Activated CD8-positive, alpha-beta memory T cell treated with anti-CD3 and anti-CD28 coated beads, Interleukin-2, amount 50 U/mL, for 1 hour (primary cell): ENCODE measurements around the gene CDV3.

Experiments used
- DNase-seq: peaks from one replicate; pipeline ENCODE4 v3.0.0-alpha.2; 2020; ENCODE audit errors: extremely low read depth

CDV3 gene

DNA sequence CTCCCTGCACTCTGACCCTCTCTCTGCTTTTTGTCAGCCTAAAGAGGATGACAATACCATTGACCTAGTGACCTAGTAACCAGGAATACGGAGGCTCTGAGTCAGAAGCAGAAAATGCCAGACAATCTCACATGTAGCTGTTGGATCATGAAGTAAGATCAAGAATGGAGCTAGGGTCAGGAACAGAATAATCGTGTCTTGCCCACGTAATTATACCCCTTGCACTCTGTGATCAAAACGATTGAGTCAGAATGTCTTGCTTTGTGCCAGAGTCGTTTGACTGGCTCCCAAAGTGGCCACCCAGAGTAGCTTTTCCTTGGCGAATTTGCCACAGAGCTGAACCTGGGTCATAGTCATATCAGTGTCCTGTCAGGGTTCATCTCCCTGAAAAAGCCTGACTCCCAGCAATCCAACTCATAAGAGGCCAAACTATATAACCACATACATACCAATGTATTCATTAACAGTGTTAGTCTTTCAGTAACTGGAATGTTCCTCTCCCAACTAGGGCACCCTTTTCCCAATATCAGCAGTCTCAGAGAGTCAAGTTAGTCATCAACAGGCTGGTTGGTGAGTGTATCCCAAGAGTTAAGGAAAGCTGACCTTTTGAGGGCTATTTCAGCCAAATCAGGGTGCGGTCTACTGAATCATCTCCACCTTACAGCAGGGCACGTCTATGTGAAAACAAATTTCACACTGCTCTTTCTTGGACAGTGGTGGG lies 5.0 kb upstream of the CDV3 start:
- DNase-seq = no peak

DNA sequence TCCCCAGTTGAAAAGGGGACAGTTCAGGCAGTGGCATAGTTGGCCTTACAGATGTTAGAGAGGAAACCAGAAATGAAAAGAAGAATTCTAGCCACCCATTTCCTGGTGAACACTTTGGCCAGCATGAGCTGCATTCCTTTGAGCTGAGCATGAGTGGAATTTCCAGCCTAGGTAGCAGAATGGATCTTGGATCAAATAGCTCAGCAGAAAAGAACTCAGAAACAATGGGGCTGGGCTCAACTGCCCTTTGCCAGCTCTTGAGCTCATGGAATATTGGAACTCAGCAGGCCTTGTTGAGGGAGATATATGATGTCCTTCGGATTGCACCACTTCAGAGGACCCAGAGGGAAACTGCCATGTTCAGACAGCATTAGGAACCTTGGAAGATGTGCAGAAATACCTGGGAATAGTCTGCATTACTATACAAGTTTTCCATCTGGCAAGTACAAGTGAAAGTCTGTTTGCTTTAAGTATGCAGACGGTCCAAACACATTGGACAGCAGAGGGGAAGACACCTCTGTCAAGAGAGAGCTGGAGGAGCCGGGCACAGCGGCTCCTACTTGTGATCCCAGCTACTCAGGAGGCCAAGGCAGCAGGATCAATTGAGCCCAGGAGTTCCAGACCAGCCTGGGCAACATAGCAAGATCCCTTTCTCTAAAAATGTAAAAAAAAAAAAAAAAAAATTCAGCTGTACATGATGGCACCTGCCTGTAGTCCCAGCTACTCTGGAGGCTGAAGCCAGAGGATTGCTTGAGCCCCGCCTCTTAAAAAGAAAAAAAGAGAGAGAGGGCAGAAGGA lies 3.1 kb upstream of the CDV3 start:
- DNase-seq = no peak

DNA sequence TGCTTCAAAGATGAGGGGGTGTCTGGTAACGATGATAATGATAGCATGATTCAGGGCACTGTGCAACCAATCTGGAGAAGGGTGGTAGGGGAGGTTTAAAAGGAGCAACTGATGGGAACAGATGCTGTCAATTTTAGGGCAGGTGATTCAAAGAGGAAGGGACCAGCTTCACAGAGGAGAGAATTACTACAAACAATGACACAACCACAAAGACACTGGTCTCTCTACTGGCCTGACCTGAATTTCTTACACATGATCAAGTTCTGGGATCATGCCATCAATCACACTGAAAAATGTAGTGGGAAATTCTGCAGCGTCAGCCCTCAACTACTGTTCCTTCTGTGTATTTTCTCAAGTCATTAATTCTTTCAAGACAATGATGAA lies 2.6 kb upstream of the CDV3 start:
- DNase-seq = no peak

DNA sequence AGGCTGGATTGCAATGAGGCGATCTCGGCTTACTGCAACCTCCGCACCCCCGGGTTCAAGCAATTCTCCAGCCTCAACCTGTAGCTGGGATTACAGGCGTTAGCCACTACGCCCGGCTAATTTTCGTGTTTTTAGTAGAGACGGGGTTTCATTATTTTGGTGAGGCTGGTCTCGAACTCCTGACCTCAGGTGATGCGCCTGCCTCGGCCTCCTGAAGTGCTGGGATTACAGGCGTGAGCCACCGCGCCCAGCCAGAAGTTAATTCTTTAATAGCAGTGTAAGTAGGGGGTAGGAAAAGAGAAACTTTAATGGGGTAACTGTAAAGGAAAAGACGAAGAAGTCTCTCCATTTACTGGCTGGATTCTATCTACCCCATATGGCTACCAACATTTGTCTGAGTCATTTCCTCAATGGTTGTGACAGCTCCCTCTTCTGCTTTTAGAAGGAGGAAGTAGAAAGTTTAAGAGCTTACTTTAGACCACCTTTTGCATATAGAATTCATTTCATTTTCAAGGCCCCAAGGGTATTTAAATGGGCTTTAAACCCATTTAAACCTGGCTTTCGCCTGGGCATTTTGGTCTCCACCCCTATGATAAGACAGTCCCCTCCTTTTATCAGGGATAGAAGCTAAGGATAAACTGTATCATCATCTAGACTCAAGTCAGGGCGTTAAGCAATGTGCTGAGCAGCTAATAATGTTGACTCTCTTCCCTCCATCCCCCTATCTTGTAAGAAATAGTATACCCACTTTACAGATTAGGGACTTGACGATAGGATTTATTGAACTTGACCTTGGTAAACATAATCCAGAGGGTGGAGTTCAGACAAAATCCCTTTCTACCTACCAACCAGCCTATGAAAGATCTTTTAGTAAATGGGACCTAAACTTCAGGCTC lies 1.1 kb upstream of the CDV3 start:
- DNase-seq = no peak

DNA sequence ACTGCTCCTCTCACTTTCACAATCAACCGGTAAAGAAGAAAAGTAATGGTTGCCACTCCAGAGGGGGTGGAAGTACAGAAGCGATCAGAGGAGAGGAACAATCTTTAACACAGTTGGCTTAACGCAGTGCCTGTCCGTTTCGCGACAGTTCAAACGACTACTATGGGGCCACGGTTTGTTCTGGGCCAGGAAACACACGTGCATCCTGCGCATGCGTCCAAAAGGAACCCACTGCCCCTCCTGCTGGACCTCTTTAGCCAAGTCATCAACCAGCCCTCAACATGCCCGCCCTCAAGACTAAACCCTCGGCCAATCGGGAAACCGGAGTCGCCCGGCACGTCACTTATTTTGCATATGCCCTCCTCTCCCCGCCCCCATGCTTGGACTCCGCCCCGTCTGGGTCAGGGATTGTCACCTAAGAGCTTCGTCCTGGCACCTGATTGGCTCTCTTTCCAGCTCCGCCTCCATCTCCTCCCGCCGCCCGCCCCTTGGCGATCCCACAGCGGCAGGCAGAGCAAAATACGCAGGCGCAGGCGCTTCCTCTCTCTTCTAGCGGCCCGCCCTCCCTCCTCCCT lies 345 bp upstream of the CDV3 start:
- DNase-seq = peak; percentile 100

DNA sequence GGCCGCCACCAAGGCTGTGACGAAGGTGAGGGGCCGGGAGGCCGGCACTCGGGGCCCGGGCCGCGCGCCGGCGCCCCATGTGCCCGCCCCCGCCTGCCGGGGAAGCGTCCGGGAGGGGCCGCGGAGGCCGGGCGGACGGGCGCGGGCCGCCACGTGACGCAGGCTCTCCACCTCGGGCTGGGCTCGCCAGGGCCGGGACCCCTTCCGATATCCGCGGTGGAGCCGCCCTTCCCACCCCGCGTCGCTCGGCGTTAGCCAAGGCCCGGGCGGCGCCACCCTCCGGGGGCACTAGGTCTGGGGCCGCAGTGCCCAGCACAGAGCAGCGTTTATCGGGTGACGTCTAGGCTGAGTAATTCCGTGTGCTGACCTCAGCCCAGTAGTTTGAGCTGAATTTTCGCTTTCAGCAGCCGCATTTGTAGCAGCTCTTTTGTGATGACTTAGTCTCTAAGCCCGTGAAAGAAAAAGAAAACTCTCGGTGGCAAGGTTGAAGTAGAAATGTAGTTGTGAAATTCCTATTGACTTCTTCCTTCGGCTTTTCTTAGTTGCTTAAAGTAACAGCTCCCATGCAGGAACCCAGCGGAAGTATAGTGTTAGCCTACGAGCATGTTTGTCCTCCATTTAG lies 885 bp downstream of the CDV3 start:
- DNase-seq = peak; percentile 45

DNA sequence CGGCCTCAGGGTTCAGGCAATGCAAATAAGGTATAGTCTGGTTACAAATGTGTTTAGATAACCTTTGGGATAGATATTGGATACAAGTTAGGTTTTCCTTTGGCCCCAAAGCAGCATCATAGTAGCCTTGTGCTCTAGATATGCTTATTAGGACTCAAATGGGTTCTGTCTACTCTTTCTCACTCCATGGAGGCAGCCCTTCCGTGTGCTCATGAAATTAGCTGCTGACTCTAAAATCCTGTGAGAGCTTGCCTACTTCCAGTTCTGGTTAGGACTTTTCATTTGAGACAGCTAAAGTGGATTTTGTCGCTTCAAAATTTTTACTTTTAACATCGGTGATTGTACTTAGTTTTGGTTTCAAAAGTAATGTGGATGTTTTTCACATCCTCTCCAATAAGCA lies 1.6 kb downstream of the CDV3 start:
- no peak for DNase-seq

DNA sequence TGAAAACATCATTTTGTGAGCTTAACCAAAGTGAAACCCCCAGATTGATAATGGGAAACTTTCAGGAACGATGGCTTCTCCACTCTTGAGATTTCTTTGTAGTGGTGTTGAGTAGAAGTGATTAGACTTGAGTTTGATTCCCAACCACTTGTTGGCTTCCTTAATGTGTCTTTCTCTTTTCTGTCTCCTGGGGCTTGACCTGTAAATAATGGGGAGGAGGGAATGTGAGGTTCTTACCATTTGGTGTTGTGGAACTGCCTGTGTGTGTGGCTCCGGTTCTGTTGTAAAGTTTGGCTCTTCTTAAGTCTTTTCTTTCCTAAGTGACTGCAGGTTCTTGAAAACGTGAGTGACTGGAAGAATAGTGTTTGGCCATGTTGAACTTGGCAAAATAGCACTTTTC lies 2.7 kb downstream of the CDV3 start:
- no peak for DNase-seq

DNA sequence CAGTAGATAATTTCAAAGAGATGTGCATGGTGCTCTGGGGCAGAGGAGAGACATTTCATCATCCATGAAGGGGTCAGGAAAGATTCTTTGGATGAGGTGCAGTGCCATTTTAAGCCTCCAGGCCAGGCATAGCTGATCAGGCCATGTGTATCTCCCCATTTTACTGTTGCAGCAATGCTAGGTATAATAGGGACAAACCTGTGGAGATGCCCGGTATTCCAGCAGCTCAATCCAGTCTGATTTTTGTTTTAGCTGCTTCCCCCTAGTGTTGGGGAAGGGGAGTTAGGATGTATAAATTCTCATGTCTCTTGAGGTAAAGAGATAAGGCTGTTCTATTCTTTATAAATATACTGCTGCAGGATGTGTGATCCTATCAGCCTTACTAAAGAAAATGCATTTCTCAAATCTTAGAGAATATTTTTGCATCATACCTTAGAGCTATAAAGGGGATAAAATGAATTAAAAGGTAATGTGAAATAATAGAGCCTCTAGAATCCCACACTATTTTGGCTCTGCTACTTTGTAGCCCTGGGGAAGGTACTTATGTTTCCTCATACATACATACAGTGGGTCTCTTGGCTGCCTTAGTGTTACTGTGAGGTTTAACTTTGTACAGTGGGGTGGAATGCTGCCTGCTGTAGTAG lies 5.2 kb downstream of the CDV3 start:
- no peak for DNase-seq

DNA sequence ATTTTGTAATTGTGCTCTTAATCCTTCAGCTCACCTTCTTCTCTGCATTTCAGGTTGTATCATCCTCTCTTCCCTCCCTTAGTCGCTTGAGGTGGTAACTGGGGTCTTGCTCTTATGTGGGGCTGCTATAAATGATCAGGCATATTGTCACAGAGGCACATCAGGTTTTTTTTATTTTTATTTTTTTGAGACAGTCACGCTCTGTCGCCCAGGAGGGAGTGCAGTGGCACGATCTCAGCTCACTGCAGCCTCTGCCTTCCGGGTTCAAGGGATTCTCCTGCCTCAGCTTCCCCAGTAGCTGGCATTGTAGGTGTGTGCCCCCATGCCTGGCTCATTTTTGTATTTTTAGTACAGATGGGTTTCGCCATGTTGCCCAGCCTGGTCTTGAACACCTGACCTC lies 9.9 kb downstream of the CDV3 start:
- no peak for DNase-seq

DNA sequence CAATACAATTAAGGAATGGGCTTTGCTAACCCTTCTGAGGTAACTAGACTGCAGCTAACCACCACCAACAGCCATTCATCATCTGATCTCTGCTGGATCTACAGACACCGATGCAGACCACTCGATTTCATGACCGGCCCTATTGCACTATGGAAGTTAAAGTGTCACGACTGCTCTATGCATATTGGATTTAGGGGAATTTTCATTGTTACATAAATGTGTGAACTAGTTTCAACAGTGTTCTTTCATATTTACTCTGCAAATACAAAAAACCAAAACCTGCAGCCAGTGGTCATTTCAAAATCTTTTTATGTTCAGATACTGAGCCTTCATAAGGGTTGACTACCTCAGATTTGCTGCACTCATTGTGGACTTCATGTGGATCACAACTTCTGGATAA lies 14.5 kb downstream of the CDV3 start:
- no peak for DNase-seq

DNA sequence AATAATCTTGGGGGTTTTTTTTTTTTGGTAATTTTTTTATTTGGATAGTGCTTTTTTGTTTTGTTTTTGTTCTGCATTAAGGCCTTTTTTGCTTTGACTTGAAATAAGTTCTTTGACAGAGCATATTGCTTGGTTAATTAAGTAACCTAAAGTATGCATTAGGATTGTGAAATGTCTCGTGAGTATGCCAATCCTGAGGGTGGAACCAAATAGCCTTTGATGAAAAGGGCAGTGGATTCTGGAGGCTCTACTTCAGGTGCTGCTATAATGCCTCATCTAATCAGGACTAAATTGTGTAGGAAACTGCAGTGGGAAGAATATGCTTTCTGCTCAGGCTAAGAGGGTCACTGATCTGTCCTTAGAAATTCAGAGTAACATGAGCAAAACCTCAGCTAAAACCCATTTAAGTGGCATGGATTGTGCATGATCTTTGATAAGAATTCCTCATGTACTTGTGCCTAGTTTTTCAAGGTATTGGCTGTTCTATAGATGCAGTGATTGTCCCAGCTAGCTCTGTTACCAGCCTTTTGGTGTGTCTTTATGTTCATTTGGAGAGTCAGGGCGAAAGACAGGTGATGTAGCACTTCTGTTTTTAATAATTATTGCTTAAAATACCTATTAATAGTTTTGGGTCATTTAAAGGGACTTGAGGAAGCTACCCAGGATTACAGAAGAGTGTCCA lies 15.4 kb downstream of the CDV3 start:
- DNase-seq = no peak

DNA sequence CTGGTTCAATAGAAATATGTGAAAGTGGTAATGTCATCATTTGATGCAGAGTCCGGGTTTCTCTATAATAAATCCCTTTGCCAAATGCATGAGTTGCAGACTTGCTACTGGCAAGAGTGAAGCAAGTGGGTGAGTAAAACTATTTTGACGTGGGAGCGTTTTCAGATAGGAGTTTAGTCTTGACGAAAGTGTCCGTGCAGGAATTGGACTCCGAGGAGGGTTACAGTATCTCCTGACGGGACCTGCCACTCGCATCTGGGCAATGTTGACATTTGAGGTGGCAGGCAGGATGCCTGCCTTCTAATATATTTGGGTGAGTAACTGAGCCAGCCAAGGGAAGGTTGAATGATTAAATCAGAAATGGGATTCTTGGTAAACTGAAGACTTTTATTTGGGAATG lies 16.0 kb downstream of the CDV3 start:
- DNase-seq = no peak

DNA sequence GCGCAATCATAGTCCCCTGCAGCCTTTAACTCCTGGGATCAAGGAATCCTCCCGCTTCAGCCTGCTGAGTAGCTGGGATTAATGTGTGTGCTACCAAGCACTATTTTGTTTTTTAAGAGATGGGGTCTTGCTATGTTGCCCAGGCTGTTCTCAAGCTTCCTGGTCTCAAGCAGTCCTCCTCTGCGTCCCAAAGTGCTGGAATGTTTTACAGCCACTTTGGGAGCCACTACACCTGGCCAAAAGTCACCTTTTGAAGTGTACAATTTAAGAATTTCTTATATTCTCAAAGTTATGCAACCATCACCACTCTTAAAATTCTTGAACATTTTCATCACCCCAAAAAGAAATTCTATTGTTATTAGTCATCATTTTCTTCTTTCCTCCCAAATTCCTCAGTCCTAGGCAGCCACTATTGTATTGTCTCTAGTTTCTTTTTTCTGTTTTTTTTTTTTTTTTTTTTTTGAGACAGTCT lies 17.8 kb downstream of the CDV3 start:
- no peak for DNase-seq

DNA sequence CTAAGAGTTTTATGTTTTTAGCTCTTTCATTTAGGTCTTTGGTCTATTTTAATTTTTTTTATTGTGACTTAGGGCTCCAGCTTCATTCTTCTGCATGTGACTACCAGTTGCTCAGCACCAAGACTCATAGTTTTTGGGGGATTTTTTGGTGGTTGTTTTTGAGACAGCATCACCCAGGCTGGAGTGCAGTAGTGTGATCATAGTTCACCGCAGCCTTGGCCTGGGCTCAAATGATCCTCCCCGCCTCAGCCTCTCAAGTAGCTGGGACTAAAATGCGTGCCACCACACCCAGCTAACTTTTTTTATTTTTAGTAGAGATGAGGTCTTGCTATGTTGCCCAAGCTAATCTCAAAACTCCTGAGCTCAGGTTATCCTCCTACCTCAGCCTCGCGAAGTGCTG lies 19.4 kb downstream of the CDV3 start:
- DNase-seq = no peak

DNA sequence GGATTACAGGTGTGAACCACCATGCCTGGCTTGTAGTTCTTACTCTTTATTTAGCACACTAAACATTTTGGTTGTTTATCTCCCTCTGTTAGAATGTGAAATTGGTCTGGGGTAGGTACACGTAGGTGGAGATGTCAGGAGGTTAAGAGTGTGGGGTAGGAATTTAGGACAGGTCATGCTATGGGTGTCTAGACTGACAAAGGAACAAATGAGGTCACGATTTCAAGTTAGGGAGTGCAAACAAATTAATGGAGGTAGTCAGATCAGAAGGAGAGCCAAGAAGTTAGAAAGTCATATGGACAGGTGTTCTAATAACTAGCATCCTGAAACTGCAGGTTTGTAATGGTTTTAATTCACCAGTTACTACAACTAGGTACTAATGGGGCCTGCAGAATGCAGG lies 19.8 kb downstream of the CDV3 start:
- DNase-seq = no peak

DNA sequence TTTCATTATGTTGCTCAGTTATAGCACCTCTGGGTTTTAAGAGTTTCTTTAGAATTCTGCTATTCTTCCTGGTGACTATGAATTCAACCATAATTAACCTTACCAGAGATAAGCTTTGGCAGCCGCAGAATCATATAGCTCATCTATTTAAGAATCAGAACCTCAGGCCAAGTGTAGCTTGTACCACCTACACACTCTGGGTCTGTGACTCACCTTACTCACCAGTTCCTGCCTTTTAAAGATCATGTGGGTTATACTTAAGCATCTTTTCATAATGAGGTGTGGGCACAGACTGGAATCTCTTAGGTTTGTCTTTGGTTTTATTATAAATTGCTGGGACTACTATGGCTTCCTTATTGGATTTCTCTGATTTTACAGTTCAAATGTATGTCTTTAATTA lies 21.9 kb downstream of the CDV3 start:
- DNase-seq = no peak

DNA sequence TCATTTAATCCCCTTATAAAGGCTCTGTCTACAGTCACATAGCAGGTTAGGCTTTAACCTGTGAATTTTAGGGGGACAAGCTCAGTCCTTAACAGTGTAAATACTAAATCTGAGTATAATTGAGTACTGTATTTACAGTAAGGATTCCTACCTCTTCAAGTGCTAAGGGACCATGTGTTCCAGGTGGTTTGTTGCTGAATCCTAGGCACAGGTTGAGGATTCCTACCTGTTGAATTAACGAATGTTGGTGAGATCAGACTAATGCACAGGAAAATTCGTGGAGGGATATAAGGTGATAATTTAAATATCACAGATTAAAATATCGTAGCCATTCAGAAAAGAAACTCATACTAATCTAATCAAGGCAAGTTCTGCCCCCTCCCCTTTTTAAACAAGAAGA lies 24.9 kb downstream of the CDV3 start:
- no peak for DNase-seq

DNA sequence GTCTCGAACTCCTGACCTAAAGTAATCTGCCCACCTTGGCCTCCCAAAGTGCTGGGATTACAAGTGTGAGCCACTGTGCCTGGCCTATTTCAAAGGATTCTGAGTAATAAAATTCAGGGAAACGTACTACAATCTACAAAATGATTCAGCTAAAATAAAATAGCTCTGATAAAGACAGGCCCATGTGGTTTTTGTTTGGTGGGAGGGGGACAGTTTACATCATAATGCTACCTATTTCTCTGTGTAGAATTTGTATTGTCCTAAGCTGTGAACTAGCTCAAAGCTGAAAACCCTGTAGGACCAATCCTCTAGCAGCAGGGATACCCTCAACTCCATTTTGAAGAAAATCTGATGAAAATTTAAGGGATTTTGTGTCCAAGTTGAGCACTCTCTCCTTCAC lies 25.8 kb downstream of the CDV3 start:
- no peak for DNase-seq

DNA sequence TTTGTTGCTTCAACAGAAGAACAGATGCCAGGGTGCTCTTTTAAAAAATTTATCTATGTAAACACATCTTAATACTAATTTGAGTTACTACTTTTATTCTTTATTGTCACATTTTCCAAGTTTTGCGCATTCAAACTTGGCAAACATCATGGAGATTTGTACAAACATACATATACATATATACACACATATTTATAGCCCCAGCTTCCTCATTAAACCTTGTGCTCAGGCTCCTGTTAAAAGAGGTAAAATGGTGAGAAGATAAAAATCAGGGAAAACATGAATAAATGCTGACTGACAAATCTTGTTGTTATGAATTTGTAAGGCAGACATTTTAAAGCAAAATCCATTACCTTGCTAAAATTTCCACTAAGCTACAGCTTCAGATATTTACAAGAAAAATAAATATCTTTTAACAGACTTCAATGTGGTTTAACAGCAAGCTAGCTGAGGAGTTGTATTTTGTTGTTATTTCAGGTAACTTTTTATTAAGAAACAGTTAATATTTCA lies 27.1 kb downstream of the CDV3 start:
- no peak for DNase-seq
